ENCODE results near the gene CERS6. TPM values are rescaled to one million over a fixed set of nuclear protein-coding genes. Genes with fewer than 3 reads are reported as not detected.

CERS6 gene
- total and polyA plus RNA-seq, 2 donors from 2014 or later: 9.4 to 18.8 TPM

- H3K4me3 ChIP-seq (ENCODE audit: low read length in 3 of 3): no peak overlapping the region
- peak overlapping the region; percentile 15 to 58 for H3K27ac ChIP-seq (ENCODE audit: low read depth in 2 of 2, low read length in 2 of 2)
- H3K4me1 ChIP-seq (ENCODE audit: control insufficient read depth in 2 of 3, insufficient read depth in 2 of 3, low read depth in 1 of 3, low read length in 3 of 3): peaks cover 0 to 16% (median 7%) of the 10 kb centered on the region in 3 donors
- FAIRE-seq (peak; percentile 29), DNase-seq (peak in 4 of 5 donors; percentile 48 to 87 (median 70))
- no peak for TF ChIP-seq CTCF (IDR thresholded peaks at IDR 0.05; ENCODE audit: borderline replicate concordance, extremely low read depth, insufficient read depth)
- peak overlapping the region in 1 of 3 donors; percentile 20 for H3K9ac ChIP-seq (ENCODE audit: low read length in 3 of 3)
- no peaks in the 10 kb centered on the region for H3K9me3 ChIP-seq (ENCODE audit: control insufficient read depth in 2 of 3, insufficient read depth in 1 of 3, low read length in 3 of 3)
- H3K36me3 ChIP-seq (ENCODE audit: control insufficient read depth in 2 of 3, insufficient read depth in 3 of 3, low read length in 3 of 3): no peaks in the 10 kb centered on the region
- intact Hi-C loops (cut with DNase I): no loop called here
- no peaks in the 10 kb centered on the region for H3K27me3 ChIP-seq (ENCODE audit: control insufficient read depth, insufficient read depth, low read length)
These were observed 176.6 kb downstream of the CERS6 start for GRCh38 chr2:168632709-168633121.

GRCh38 chr2:168633200-168633599 is 177.1 kb downstream of the CERS6 start:
- Histone ChIP-seq H3K36me3 (ENCODE audit: control insufficient read depth in 2 of 3, insufficient read depth in 3 of 3, low read length in 3 of 3) (no peaks in the 10 kb centered on the region), H3K27ac (ENCODE audit: low read depth in 2 of 2, low read length in 2 of 2) (peak overlapping the region in 1 of 2 donors; percentile 39), H3K9me3 (ENCODE audit: control insufficient read depth in 2 of 3, insufficient read depth in 1 of 3, low read length in 3 of 3) (no peaks in the 10 kb centered on the region), H3K4me3 (ENCODE audit: low read length in 3 of 3) (no peak overlapping the region), H3K9ac (ENCODE audit: low read length in 3 of 3) (no peak overlapping the region), H3K27me3 (ENCODE audit: control insufficient read depth, insufficient read depth, low read length) (no peaks in the 10 kb centered on the region), H3K4me1 (ENCODE audit: control insufficient read depth in 2 of 3, insufficient read depth in 2 of 3, low read depth in 1 of 3, low read length in 3 of 3) (peaks cover 0 to 16% (median 7%) of the 10 kb centered on the region in 3 donors)
- intact Hi-C loops (cut with DNase I): no loop called here
- DNase-seq (peak in 2 of 5 donors; percentile 47 to 51), FAIRE-seq (no peak)
- TF ChIP-seq CTCF (IDR thresholded peaks at IDR 0.05; ENCODE audit: borderline replicate concordance, extremely low read depth, insufficient read depth): no peak

- H3K27me3 ChIP-seq (ENCODE audit: control insufficient read depth, insufficient read depth, low read length): no peaks in the 10 kb centered on the region
- peaks cover 0 to 18% (median 7%) of the 10 kb centered on the region in 3 donors for H3K4me1 ChIP-seq (ENCODE audit: control insufficient read depth in 2 of 3, insufficient read depth in 2 of 3, low read depth in 1 of 3, low read length in 3 of 3)
- H3K27ac ChIP-seq (ENCODE audit: low read depth in 2 of 2, low read length in 2 of 2): no peak overlapping the region
- no peaks in the 10 kb centered on the region for H3K36me3 ChIP-seq (ENCODE audit: control insufficient read depth in 2 of 3, insufficient read depth in 3 of 3, low read length in 3 of 3)
- no peak for FAIRE-seq
- no peaks in the 10 kb centered on the region for H3K9me3 ChIP-seq (ENCODE audit: control insufficient read depth in 2 of 3, insufficient read depth in 1 of 3, low read length in 3 of 3)
- no peak overlapping the region for H3K9ac ChIP-seq (ENCODE audit: low read length in 3 of 3)
- no peak overlapping the region for H3K4me3 ChIP-seq (ENCODE audit: low read length in 3 of 3)
- intact Hi-C loops (cut with DNase I): no loop called here
- TF ChIP-seq CTCF (IDR thresholded peaks at IDR 0.05; ENCODE audit: borderline replicate concordance, extremely low read depth, insufficient read depth): no peak
- DNase-seq: no peak
These were observed 177.8 kb downstream of the CERS6 start for GRCh38 chr2:168633895-168634294.

- Histone ChIP-seq H3K4me1 (ENCODE audit: control insufficient read depth in 2 of 3, insufficient read depth in 2 of 3, low read depth in 1 of 3, low read length in 3 of 3) (peaks cover 0 to 18% (median 10%) of the 10 kb centered on the region in 3 donors), H3K27ac (ENCODE audit: low read depth in 2 of 2, low read length in 2 of 2) (no peak overlapping the region), H3K4me3 (ENCODE audit: low read length in 3 of 3) (no peak overlapping the region), H3K27me3 (ENCODE audit: control insufficient read depth, insufficient read depth, low read length) (no peaks in the 10 kb centered on the region), H3K9me3 (ENCODE audit: control insufficient read depth in 2 of 3, insufficient read depth in 1 of 3, low read length in 3 of 3) (no peaks in the 10 kb centered on the region), H3K36me3 (ENCODE audit: control insufficient read depth in 2 of 3, insufficient read depth in 3 of 3, low read length in 3 of 3) (no peaks in the 10 kb centered on the region), H3K9ac (ENCODE audit: low read length in 3 of 3) (no peak overlapping the region)
- DNase-seq: peak; percentile 65 to 94 (median 73)
- no peak for TF ChIP-seq CTCF (IDR thresholded peaks at IDR 0.05; ENCODE audit: borderline replicate concordance, extremely low read depth, insufficient read depth)
- FAIRE-seq: no peak
- intact Hi-C loops (cut with DNase I): no loop called here
These were observed 179.0 kb downstream of the CERS6 start for GRCh38 chr2:168635065-168635577.

All from kidney (tissue), 14 donors.